ENCODE data around the gene CEBPZ.

The CEBPZ gene

GRCh38 chr2:37231241-37232130 lies at the start of gene CEBPZ, which contains the start of gene NDUFAF7:
Gene CEBPZ, minus strand, starts transcription at chr2:37231596. Its CDS starts 29 bp downstream, at chr2:37231567.
Gene NDUFAF7, plus strand, starts transcription at chr2:37231658. Its CDS starts 48 bp downstream, at chr2:37231706.
- peak; percentile 25; the same call in 1 of the 2 replicates for TF ChIP-seq NFIC (IDR thresholded peaks at IDR 0.05)
- no peak for TF ChIP-seq RAD21 (IDR thresholded peaks at IDR 0.05; ENCODE audit: low read depth)
- 0 out of 2 replicates have a peak, but pooled peaks have one; percentile 62 for TF ChIP-seq CREB1 (IDR thresholded peaks at IDR 0.05; ENCODE audit: low read depth)
- no peak for TF ChIP-seq USF1 (IDR thresholded peaks at IDR 0.05)
- peak; percentile 96 for TF ChIP-seq TAF1 (IDR thresholded peaks at IDR 0.05; ENCODE audit: low read depth)
- TF ChIP-seq FOXM1 (IDR thresholded peaks at IDR 0.05; ENCODE audit: borderline replicate concordance, low read depth): no peak
- TF ChIP-seq EGR1 (IDR thresholded peaks at IDR 0.05): peak; percentile 13; the same call in 1 of the 2 replicates
- TF ChIP-seq TEAD4 (IDR thresholded peaks at IDR 0.05): 0 out of 2 replicates have a peak, but pooled peaks have one; percentile 9
- no peak for TF ChIP-seq EP300 (IDR thresholded peaks at IDR 0.05; ENCODE audit: borderline replicate concordance)
- TF ChIP-seq TCF12 (IDR thresholded peaks at IDR 0.05; ENCODE audit: low read depth): peak; percentile 45; the same call in 1 of the 2 replicates
- no peak for TF ChIP-seq REST (IDR thresholded peaks at IDR 0.05; ENCODE audit: low read depth)
- peak; percentile 94 for TF ChIP-seq YY1 (IDR thresholded peaks at IDR 0.05; ENCODE audit: low read depth)
- no peak for TF ChIP-seq ZBTB7A (IDR thresholded peaks at IDR 0.05; ENCODE audit: low read depth)
- no peak for TF ChIP-seq CEBPB (IDR thresholded peaks at IDR 0.05)
- peak; percentile 91 for TF ChIP-seq MAX (IDR thresholded peaks at IDR 0.05)

GRCh38 chr2:37276291-37276690 lies 44.9 kb upstream of the CEBPZ start:
- TF ChIP-seq TAF1 (IDR thresholded peaks at IDR 0.05; ENCODE audit: low read depth): no peak
- no peak for TF ChIP-seq TCF12 (IDR thresholded peaks at IDR 0.05; ENCODE audit: low read depth)

GRCh38 chr2:37274359-37274965 lies 43.1 kb upstream of the CEBPZ start:
- no peak for TF ChIP-seq FOXM1 (IDR thresholded peaks at IDR 0.05; ENCODE audit: borderline replicate concordance, low read depth)
- TF ChIP-seq REST (IDR thresholded peaks at IDR 0.05; ENCODE audit: low read depth): no peak
- no peak for TF ChIP-seq CREB1 (IDR thresholded peaks at IDR 0.05; ENCODE audit: low read depth)
- no peak for TF ChIP-seq TAF1 (IDR thresholded peaks at IDR 0.05; ENCODE audit: low read depth)
- no peak for TF ChIP-seq USF1 (IDR thresholded peaks at IDR 0.05)
- no peak for TF ChIP-seq MAX (IDR thresholded peaks at IDR 0.05)
- no peak for TF ChIP-seq RAD21 (IDR thresholded peaks at IDR 0.05; ENCODE audit: low read depth)
- TF ChIP-seq TCF12 (IDR thresholded peaks at IDR 0.05; ENCODE audit: low read depth): no peak
- no peak for TF ChIP-seq YY1 (IDR thresholded peaks at IDR 0.05; ENCODE audit: low read depth)
- no peak for TF ChIP-seq NFIC (IDR thresholded peaks at IDR 0.05)
- TF ChIP-seq EP300 (IDR thresholded peaks at IDR 0.05; ENCODE audit: borderline replicate concordance): no peak
- TF ChIP-seq ZBTB7A (IDR thresholded peaks at IDR 0.05; ENCODE audit: low read depth): no peak
- TF ChIP-seq TEAD4 (IDR thresholded peaks at IDR 0.05): no peak
- TF ChIP-seq EGR1 (IDR thresholded peaks at IDR 0.05): no peak
- TF ChIP-seq CEBPB (IDR thresholded peaks at IDR 0.05): no peak

- TF ChIP-seq EP300 (IDR thresholded peaks at IDR 0.05; ENCODE audit: borderline replicate concordance) (no peak), FOXM1 (IDR thresholded peaks at IDR 0.05; ENCODE audit: borderline replicate concordance, low read depth) (no peak), NFIC (IDR thresholded peaks at IDR 0.05) (no peak), RAD21 (IDR thresholded peaks at IDR 0.05; ENCODE audit: low read depth) (no peak), TAF1 (IDR thresholded peaks at IDR 0.05; ENCODE audit: low read depth) (no peak)
Measured at GRCh38 chr2:37271376-37272067, 40.1 kb upstream of the CEBPZ start.

- TF ChIP-seq EGR1 (IDR thresholded peaks at IDR 0.05) (no peak), MAX (IDR thresholded peaks at IDR 0.05) (no peak), TCF12 (IDR thresholded peaks at IDR 0.05; ENCODE audit: low read depth) (no peak), TEAD4 (IDR thresholded peaks at IDR 0.05) (no peak), CREB1 (IDR thresholded peaks at IDR 0.05; ENCODE audit: low read depth) (no peak), REST (IDR thresholded peaks at IDR 0.05; ENCODE audit: low read depth) (peak; percentile 71), EP300 (IDR thresholded peaks at IDR 0.05; ENCODE audit: borderline replicate concordance) (no peak), TAF1 (IDR thresholded peaks at IDR 0.05; ENCODE audit: low read depth) (no peak)
Measured at GRCh38 chr2:37268111-37268510, 36.7 kb upstream of the CEBPZ start.
